Activated CD4-positive, CD25-positive, alpha-beta regulatory T cell treated with anti-CD3 and anti-CD28 coated beads, Interleukin-2, amount 50 U/mL, for 72 hours (primary cell): Measurements from ENCODE around the gene RNF149.
"Not testable (repeated sequence)": the region's sequence is repeated elsewhere in the genome, so short reads cannot be mapped to it uniquely, and the experiment has no call there.

Source experiments
- DNase-seq: peaks from one replicate; pipeline ENCODE4 v3.0.0; 2021

RNF149 gene

GRCh38 chr2:101253013-101253702, 55.3 kb downstream of the RNF149 start:
- DNase-seq: peak; percentile 76

- peak; percentile 98 for DNase-seq
Measured at GRCh38 chr2:101252408-101253012, 56.0 kb downstream of the RNF149 start, which contains the start of gene CNOT11. Gene CNOT11, plus strand, starts transcription at chr2:101252886. Its CDS starts 79 bp downstream, at chr2:101252965.

- DNase-seq: no peak
Measured at GRCh38 chr2:101251844-101252407, 56.6 kb downstream of the RNF149 start.

GRCh38 chr2:101251246-101251781, 57.2 kb downstream of the RNF149 start:
- DNase-seq: not testable (repeated sequence)

- DNase-seq: no peak
Measured at GRCh38 chr2:101249826-101250225, 58.7 kb downstream of the RNF149 start.

GRCh38 chr2:101248756-101249155, 59.7 kb downstream of the RNF149 start:
- DNase-seq: not testable (repeated sequence)

GRCh38 chr2:101245468-101245867, 63.0 kb downstream of the RNF149 start:
- DNase-seq: not testable (repeated sequence)

GRCh38 chr2:101244899-101245298, 63.6 kb downstream of the RNF149 start:
- not testable (repeated sequence) for DNase-seq

- DNase-seq: not testable (repeated sequence)
Measured at GRCh38 chr2:101244373-101244772, 64.1 kb downstream of the RNF149 start.

- no peak for DNase-seq
Measured at GRCh38 chr2:101241158-101241557, 67.3 kb downstream of the RNF149 start.

GRCh38 chr2:101240694-101241093, 67.8 kb downstream of the RNF149 start:
- DNase-seq: not testable (repeated sequence)

GRCh38 chr2:101239760-101240118, 68.8 kb downstream of the RNF149 start:
- not testable (repeated sequence) for DNase-seq

- DNase-seq: no peak
Measured at GRCh38 chr2:101238930-101239759, 69.4 kb downstream of the RNF149 start.

GRCh38 chr2:101237944-101238343, 70.6 kb downstream of the RNF149 start:
- not testable (repeated sequence) for DNase-seq

- DNase-seq: not testable (repeated sequence)
Measured at GRCh38 chr2:101235956-101236355, 72.5 kb downstream of the RNF149 start.

GRCh38 chr2:101234169-101234938, 74.1 kb downstream of the RNF149 start:
- no peak for DNase-seq

GRCh38 chr2:101232770-101233169, 75.7 kb downstream of the RNF149 start:
- DNase-seq: no peak

GRCh38 chr2:101231937-101232730, 76.4 kb downstream of the RNF149 start:
- DNase-seq: no peak

- no peak for DNase-seq
Measured at GRCh38 chr2:101231240-101231639, 77.3 kb downstream of the RNF149 start.

GRCh38 chr2:101230541-101231001, 77.9 kb downstream of the RNF149 start:
- DNase-seq: no peak
